Measurements from ENCODE around the gene FOXL1.

FOXL1 gene

DNA sequence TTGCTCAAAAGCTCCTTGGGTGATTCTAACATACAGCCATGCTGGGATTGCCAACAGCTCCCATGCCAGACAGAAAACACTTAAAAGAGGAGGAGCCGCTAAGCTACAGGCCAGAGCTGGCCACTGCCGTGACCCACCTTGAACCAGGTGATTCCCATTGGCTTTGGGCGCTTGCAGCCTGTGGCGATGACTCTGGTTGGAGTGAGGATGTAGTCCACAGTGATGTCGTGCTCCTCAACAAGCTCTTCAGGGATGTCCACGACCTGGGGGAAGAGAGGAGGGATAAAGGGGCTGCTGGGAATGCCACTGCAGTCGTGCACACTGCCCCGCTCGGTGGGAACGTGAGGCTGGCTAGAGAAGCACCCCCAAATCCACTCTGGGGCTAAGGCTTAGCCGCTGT is 36.8 kb upstream of the FOXL1 start:
- TF ChIP-seq POLR2A (IDR thresholded peaks at IDR 0.05; ENCODE audit: low read depth, low read length), result no peak
- FAIRE-seq (no peak), DNase-seq (ENCODE audit: insufficient read length, low spot score) (no peak)

DNA sequence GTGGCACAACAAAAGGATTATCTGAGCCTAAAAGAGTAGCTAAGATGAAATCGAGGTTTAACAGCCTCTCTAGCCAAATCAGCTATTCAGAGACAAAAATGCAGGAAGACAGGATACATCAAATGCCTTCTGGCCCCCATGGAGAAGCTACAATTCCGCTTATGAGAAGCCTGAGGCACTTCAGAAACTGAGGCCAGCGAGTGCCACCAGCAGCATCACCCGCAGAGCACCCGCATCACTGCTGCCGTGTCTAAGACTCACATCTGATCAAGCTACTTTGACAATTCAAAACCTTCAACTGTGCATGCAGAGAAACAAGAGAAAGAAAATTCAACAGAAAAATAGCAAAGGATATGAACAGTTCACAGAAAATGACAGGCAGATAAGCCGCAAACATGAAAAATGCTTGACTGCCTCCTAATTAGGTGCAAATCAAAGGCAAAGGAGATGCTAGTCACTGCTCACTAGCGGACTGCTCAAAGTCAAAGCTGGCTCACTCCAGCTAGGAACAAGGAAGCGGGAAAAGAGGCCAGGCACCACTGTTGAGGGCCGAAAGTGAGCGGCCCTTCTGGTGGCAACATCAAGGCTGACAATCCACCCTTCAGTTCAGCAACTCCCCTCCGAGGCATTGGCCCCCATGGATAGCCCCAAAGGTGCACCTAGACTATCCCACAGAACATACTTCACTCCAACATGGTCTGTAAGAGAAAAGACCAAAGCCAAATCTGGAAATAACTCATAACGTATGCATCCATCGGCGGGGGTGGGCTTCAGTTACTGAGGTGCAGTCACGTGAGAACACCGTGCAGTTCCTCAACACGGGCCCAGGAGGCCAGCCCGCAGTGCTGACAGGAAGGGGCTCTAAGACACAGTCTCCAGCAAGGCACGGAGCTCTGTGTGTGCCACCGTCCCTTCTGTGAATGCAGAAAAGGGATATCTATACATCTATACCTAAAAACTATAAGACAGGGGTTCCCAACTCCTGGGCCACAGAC is 35.3 kb upstream of the FOXL1 start:
- TF ChIP-seq POLR2A (IDR thresholded peaks at IDR 0.05; ENCODE audit: low read depth, low read length), result no peak
- DNase-seq (ENCODE audit: insufficient read length, low spot score), result no peak
- no peak for FAIRE-seq

DNA sequence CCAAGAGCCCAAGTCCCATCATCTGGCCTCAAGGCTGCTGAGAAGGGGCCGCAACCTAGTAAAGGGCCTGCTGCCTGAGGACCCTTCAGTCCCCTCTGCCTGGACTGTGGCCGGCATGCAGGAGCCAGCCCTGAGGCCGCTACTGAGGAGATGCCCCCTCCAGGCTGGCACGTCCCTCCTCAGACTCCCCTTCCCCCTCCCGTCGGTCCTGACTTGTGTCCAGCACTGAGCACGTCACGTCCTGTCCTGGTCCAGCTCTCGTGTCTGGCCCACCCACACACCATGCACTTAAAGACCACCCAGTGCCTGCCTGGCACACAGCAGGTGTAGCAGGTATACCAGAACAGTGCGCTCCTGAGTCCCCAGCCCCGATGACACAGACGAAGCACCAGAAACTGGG is 32.9 kb upstream of the FOXL1 start:
- FAIRE-seq (no peak), DNase-seq (ENCODE audit: insufficient read length, low spot score) (no peak)
- no peak for TF ChIP-seq POLR2A (IDR thresholded peaks at IDR 0.05; ENCODE audit: low read depth, low read length)

DNA sequence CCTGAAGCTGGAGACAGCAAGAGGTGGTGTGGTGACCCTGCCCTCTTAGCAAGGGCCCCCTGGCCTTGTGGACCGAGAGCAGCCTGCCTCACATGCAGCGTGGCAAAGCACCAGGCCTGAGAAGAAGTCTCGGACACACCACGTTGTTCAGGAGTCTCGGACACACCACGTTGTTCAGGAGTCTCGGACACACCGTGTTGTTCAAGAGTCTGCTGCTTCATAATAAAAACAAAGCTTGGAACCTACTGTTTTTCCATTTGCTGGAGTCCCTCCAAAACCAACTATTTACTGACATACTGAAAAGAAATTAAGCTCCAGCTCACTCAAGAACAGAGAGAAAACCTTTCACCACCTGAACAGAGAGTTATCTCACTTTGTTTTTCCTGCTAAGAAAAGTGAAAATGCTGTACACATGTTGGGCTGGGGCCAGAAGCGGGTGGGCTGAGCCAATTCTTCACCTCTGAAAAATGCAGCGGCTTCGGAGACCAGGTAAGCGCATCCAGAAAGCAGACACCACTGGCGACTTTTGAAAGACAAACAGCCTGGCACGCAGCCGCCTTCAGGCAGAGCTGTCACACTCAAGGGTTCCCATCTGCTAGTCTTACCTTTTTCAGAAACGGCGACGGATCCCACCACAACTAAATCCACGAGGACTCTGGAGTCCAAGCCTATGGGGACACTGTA is 32.3 kb upstream of the FOXL1 start:
- FAIRE-seq, result no peak
- no peak for DNase-seq (ENCODE audit: insufficient read length, low spot score)
- no peak for TF ChIP-seq POLR2A (IDR thresholded peaks at IDR 0.05; ENCODE audit: low read depth, low read length)

DNA sequence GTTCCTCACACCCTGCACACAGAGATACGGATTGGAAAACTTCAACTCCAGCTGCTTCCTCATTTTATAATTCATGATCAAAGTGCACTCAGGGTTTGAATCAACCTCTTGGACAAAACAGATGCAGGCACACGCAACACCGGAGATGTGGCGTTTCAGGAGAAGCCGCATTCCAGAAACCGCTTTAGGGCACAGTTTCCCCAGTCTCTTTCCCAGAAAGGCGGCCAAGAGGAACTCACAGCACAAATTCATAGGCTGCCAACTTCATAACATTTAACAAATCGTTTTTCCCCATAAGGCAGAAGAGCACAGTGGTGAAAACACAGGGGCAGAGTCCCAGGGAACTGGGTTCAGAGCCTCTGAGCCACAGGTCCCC is 31.7 kb upstream of the FOXL1 start:
- DNase-seq (ENCODE audit: insufficient read length, low spot score) (no peak), FAIRE-seq (no peak)
- TF ChIP-seq POLR2A (IDR thresholded peaks at IDR 0.05; ENCODE audit: low read depth, low read length), result no peak

DNA sequence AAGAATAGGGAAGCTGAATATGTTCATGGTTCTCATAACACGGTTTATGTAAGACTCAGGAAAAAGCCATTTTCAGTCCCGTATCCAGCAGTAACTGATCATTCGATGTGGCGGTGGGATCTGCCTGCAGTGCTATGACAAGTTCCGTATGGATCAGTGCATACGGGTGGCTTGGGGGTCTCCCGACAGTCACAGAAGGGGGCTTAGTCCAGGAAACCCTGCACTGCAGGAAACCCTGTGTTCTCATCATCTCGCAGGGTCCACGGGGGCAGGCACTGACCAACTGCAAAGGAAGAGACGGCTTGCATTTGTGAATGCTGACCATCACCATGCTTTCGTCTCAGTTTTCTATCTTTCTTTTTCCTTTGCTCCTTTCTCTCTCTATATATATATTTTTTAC is 31.1 kb upstream of the FOXL1 start:
- no peak for DNase-seq (ENCODE audit: insufficient read length, low spot score)
- no peak for FAIRE-seq
- TF ChIP-seq POLR2A (IDR thresholded peaks at IDR 0.05; ENCODE audit: low read depth, low read length), result no peak

DNA sequence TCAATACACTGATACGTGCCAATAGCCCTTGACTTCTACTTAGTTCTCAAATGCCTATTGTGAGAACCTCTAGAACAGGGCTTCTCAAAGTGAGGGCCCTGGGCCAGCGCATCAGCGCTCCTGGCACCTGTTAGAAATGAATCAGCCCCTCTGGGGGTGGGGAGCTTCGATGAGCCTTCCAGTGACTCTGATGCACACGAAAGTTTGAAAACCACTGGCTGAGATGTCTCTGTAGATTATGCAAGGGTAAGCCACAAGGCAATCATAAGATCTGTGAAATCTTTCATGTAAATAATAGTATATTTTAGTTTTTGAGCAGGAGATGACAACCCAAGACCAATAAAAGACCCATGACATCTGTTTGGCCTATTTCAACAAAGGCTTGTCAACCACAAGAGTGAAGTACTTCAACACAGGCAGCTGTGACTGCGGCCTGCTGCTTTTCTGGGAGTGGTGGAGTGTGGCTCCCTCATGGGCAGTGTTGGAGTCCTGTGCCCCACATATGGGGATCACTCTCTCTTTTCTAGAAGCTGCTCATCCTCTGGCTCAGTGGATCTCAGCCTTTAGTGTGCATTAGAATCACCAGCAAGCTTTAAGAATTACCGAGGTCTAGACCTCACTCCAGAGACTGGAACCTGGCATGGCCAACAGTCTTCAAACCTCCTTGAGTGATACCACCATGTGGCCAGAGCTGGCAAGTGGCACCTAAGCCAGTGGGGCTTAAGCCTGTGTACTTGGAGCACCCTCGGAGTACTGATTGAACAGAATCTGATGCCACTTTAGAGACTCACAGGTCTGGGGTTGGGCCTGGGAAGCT is 29.1 kb upstream of the FOXL1 start:
- no peak for DNase-seq (ENCODE audit: insufficient read length, low spot score)
- no peak for TF ChIP-seq POLR2A (IDR thresholded peaks at IDR 0.05; ENCODE audit: low read depth, low read length)
- FAIRE-seq, result no peak

DNA sequence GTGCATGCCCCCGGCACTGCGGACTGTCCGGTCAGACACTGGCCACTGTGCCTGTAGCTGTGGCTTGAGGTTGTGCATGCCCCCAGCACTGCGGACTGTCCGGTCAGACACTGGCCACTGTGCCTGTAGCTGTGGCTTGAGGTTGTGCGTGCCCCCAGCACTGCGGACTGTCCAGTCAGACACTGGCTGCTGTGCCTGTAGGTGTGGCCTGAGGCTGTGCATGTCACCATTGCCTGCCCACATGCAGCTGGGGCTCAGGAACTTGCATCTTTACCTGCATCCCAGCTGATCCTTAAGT is 28.5 kb upstream of the FOXL1 start:
- no peak for DNase-seq (ENCODE audit: insufficient read length, low spot score)
- no peak for TF ChIP-seq POLR2A (IDR thresholded peaks at IDR 0.05; ENCODE audit: low read depth, low read length)
- no peak for FAIRE-seq

DNA sequence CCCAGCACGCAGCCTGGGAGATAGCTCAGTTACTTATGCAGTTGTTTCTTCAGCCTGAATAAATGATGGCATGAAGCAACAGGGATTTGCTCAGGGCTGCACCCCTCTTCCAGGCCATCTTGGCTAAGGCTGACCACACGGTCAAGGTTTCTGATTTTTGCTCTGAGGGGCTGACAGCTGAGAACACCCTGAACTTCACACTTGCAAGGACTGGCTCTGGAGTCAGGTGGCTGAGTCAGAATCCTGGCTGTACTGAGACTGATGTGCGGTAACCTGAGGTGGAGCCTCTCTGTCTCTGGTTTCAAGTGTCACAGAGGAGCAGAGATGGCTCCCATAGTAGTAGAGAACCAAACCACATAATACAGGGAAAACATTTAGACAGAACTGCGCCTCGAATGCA is 28.1 kb upstream of the FOXL1 start:
- no peak for DNase-seq (ENCODE audit: insufficient read length, low spot score)
- TF ChIP-seq POLR2A (IDR thresholded peaks at IDR 0.05; ENCODE audit: low read depth, low read length), result no peak
- no peak for FAIRE-seq

DNA sequence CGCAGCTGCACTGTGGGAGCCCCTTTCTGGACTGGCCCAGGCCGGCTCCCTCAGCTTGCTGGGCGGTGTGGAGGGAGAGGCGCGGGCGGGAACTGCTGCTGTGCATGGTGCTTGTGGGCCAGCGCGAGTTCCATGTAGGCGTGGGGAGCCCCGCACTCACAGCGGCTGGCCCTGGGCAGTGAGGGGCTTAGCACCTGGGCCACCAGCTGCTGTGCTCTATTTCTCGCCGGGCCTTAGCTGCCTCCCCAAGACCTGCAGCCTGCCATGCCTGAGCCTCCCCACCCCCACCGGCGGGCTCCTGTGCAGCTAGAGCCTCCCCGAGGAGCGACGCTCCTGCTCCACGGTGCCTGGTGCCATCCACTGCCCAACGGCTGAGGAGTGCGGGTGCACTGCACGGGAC is 25.0 kb upstream of the FOXL1 start:
- no peak for TF ChIP-seq POLR2A (IDR thresholded peaks at IDR 0.05; ENCODE audit: low read depth, low read length)
- DNase-seq (ENCODE audit: insufficient read length, low spot score) (no peak), FAIRE-seq (no peak)

DNA sequence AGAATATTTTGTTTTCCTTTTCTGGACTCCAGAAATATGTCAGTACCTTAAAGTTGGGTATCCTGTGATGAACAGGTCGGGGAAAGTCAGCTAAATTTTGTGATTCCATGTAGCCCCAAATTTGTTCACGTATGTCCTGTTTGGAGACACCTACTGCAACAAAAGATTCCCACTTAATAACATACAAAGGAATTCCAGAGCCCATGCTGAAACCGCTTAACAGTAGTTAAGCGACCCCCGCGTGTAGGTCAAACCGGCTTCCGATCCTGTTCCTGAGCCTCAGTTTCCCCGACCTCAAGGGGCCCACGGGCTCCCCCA is 23.8 kb upstream of the FOXL1 start:
- FAIRE-seq (no peak), DNase-seq (ENCODE audit: insufficient read length, low spot score) (no peak)
- TF ChIP-seq POLR2A (IDR thresholded peaks at IDR 0.05; ENCODE audit: low read depth, low read length), result no peak

DNA sequence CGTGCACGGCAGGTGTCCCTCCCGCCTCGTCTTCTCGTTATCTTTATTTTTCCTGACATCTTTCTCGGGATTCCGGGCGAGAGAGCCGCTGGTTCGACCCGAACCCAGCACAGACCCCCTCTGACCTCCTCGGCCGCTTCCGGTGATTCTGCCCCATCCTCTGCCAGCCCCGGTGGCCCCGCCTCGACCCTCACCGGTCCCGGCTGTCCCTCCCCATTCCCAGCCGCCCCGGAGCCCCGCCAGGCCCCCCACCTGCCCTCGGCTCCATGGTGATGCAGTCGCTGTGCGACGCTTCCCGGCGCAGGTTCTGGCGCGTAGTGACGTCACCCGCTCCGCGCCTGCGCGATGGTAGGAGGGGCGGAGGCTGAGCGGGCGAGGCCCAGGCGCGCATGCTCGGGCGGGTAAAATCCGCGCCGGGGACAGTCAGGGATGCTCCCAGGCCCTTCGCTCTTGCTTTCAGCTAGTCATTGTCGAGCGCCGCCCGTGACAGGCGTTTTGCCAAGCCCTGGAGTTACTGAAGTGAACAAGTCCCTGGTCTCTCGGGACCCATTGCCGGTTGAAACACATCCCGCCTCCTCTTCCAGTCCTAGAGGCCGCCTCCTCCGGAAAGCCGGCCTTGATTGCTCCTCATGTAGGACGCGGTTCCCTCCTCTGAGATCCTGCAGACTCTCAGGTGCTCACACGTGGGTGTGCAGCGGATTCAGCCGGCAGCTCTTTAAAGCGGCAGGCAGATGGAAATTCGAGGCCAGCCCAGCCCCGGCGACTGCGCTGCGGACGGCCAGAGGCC is 23.2 kb upstream of the FOXL1 start, which contains the start of gene MTHFSD:
Gene MTHFSD, minus strand, starts transcription at position 319 of the 787 bp plus-strand sequence. Its CDS starts 51 bp downstream, at position 268.
- DNase-seq (ENCODE audit: insufficient read length, low spot score) (peak; percentile 94), FAIRE-seq (no peak)
- peak; percentile 90 for TF ChIP-seq POLR2A (IDR thresholded peaks at IDR 0.05; ENCODE audit: low read depth, low read length)

DNA sequence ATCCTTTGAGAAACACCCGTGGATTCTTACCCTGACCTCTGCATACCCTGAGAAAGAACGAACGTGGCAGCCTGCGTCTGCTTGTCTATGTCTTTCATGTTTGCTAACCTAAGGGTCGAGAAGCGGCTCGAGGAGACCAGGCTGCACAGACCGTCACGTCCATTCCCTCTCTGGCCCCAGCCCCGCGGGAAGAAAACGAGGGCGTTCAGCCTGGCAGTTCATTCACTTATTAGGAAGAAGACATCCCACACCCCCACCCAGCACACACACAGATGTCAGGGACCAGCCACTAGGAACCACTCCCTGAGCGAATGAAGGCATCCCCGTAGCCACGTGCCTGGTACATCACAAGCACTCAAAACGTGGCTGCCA is 22.7 kb upstream of the FOXL1 start:
- DNase-seq (ENCODE audit: insufficient read length, low spot score), result no peak
- FAIRE-seq, result no peak
- no peak for TF ChIP-seq POLR2A (IDR thresholded peaks at IDR 0.05; ENCODE audit: low read depth, low read length)

DNA sequence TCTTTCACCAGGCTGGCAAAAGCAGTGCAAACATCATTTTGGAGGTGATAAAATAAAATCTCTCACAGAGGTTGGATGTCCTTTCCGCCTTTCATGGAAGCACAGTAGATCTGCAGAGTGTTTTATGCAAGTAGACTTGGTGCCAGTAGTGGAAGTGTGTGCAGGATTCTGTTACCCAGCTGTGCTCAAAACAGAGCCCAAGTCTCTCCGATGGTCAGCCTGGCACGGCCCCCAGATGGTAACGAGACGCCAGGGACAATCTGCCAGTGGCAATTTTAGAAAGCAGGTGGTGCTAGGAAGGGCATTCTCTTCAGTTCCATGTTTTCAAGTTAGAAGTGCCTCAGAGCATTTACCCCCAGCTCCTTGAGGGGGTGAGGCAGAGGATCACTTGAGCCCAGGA is 21.8 kb upstream of the FOXL1 start:
- FAIRE-seq (no peak), DNase-seq (ENCODE audit: insufficient read length, low spot score) (no peak)
- no peak for TF ChIP-seq POLR2A (IDR thresholded peaks at IDR 0.05; ENCODE audit: low read depth, low read length)

Measured in H54 (cell line).